ENCODE data around the gene LRRC23.

DNA sequence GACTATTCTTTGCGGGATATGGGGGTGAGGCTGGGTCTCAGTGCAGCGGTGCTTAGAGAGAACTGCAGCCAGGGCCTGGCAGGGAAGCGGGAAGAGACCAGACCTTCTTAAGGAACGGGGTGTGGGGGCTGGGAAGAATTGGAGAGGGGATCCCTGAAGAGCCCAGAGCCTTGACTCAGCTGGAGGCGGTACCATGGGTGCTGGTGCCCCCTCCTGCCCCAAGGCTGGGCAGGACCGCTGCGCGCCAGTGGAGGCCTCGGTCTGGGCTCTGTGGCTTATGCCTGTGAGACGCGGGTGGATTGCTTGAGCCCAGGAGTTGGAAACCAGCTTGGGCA is 37.7 kb downstream of the LRRC23 start:
- TF ChIP-seq EZH2phosphoT487 (IDR thresholded peaks at IDR 0.05; ENCODE audit: insufficient read depth, low read depth) = no peak
- TF ChIP-seq EZH2 (IDR thresholded peaks at IDR 0.05; ENCODE audit: insufficient read depth, poor library complexity, severe bottlenecking) = no peak

Data from GM23248 (cell line).